Thyroid gland (tissue), 4 donors: ENCODE measurements around the gene SLC1A5.

Source experiments
- CTCF ChIP-seq, 6 experiments: fragments of 200-600 bp in 3 of 6; fragments of 450-650 bp in 3 of 6; sonication (generic) in 3 of 6; IDR thresholded peaks; one replicate each; pipeline ENCODE4 v1.5.1; 2016 to 2019; ENCODE audit warnings: antibody characterized with exemption in 6 of 6, mild to moderate bottlenecking in 2 of 6, inconsistent platforms in 1 of 6, moderate library complexity in 1 of 6
- POLR2A ChIP-seq, 2 donors: fragments of 450-650 bp; IDR thresholded peaks; one replicate each; pipeline ENCODE4 v1.6.1; 2017; ENCODE audit warnings: antibody characterized with exemption in 2 of 2, mild to moderate bottlenecking in 2 of 2, moderate library complexity in 1 of 2

- TF ChIP-seq CTCF (IDR thresholded peaks at IDR 0.05): no peak
- no peak for TF ChIP-seq POLR2A (IDR thresholded peaks at IDR 0.05)
Observed at GRCh38 chr19:46789371-46789770, 977 bp upstream of the SLC1A5 start.
